HG03342 (cell line): ENCODE measurements around the gene CHST11.
A peak's percentile ranks its signal among the peaks of the same experiment; 100 is the strongest.

Source experiments
- ATAC-seq: cut with Tn5 transposase; IDR thresholded peaks from one replicate; pipeline ENCODE4 v1.9.1; 2021; ENCODE audit warnings: mild to moderate bottlenecking, moderate library complexity; ENCODE audit not compliant: unreplicated experiment

Gene CHST11

DNA sequence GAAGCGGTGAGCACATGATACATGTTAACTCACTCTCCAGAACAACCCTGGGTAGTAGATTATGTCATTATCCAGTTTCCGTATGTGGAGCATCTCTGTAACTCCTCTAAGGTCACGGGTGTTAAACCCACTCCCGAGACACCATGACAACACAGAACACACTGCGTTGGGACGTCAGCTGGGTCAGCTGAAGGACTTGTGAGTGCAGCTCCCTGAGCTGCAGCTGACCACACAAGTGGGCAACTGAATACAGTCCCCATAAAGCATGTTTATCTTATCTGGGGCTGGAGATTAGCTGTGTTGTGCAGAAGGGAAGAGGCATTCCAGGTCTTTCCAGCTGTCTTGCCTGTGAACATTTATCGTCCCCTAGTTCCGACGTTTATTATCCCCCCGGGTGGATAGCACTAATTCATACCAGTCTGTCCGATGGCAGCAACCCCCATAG, 211.5 kb downstream of the CHST11 start:
- no peak for ATAC-seq

DNA sequence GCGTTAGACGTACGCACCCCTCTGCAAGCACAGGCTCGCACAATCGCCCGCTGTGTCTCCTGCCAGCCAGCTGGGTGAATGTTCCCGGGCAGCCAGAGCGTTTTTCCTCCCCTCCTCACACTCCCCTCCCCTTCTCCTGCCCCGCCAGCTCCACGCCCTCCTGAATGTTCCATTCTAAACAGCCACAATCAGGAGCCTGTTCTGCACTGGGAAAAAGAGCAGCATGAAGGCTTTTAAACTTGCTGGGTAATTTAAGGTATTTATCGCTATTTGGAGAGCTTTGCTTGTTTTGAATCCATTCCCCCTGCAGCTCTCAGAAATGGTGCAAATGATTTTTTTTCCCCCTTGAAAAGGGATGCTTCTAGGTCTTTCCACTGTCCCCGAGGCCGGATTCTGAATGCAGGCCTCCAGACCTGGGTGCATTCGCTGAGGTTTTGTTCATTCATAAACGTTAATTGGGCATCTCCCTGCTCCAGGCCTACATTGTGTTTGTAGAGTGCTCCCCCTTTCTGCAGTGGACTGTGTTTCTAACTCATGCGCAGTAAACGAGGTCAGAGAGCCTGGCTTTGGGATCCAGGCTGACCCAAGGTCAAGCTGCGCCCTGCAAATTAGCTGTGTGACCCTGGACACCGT, 212.5 kb downstream of the CHST11 start:
- ATAC-seq, result no peak

DNA sequence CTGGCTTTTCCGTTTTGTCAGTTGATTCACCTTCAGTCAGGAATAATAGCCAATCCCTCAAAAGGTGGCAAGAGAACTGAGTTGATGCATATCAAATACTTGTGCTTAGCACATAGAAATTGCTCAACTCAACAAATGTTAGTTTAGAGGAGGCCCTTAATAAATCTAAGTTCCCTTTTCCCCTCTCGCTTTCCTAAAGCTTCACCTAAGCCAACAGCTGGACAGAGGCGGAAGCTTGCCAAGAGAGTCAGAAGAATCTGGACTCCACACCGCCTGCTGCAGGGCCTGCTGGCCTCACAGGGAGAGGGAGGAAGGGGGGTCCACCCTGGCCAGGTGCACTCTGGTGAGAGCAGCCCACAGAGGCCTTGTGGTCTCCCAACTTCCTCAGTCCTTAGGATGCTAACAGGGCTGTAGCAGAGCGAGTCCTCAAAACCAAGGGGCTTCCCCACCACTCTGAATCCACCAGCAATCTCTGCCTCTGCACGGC, 213.1 kb downstream of the CHST11 start:
- peak; percentile 59 for ATAC-seq

DNA sequence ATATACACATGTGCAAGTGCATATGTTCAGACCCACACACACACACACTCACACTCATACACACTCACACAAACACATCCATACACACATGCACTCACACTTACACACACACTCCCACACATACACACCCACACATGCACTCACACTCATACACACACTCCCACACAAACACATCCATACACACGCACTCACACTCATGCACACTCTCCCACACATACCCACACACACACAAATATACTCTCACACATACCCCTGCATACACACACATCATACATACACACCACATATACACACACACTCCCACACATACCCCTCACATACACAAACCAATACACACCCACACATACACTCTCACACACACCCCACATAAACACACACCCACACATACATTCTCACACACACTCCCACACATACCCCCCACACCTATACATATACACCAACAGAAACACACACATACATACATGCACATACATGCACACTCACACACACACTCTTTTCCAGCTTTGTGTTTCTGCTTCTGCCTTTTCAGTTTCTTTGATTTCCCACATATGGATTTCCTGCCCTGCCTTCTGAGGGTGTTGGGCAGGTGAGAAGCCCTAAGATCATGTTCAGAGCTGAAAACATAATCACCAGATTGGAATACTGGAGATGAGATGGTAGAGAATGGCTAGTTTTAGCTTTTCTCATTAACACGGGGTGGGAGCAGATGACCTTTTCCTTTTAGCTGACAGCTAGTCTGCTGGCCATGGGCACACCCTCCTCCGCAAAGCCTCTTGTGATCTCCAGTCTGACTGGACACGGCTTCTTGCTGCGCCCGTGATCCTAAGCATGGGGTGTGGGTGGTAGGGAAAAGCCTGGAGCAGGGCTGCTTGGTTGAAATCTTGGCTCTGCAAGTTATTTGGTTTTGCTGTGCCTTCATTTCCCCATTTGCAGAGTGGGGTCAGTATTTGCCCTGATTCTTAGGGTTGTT, 214.0 kb downstream of the CHST11 start:
- ATAC-seq, result no peak

DNA sequence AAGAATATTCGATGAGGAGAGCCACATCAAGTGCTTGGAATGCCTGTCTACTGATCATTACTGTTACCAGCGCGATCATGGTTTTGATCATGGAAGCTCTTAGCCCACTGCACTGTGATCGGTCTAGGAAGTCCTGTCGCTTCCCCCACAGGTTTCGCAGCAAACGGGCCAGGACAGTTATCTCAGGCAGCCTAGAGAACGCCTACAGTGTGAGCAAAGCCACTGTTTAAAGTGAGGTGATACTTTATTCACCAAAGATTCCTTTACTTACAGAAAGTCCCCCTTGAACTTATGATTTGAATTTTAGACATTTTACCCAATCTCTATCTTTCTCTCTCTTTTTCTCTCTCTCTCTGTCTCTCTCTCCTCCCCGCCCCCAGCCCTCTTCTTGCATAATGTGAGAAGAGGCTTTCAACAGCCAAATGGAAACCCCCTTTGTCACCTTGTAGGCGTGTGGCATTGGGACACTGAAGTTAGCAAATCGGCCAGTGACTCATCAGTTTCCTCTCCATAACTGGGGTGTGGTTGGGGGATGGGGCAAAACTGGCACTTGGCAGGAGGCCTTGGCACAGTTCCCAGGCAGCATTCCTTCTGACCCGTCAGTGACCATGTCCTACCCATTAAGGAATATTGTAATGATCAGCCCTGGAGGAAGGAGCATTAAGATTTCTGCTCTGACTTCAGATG, 214.8 kb downstream of the CHST11 start:
- ATAC-seq, result peak; percentile 77

DNA sequence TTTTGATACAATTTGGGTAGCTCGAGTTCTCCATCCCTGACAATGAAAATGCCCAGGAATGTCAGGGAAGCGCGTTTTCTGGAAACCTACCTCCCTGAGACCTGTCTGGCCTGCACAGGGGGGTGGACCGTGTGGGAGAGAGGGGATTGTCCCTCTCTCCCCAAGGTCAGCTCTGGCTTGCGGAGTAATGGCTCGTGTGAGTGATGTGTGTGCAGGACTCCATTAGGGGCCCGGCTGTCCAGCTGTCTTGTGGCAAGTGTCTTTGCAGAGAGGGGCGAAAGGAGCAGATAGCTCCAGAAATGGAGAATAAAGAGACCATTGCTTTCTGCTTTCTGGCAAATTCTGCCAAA, 215.3 kb downstream of the CHST11 start:
- no peak for ATAC-seq

DNA sequence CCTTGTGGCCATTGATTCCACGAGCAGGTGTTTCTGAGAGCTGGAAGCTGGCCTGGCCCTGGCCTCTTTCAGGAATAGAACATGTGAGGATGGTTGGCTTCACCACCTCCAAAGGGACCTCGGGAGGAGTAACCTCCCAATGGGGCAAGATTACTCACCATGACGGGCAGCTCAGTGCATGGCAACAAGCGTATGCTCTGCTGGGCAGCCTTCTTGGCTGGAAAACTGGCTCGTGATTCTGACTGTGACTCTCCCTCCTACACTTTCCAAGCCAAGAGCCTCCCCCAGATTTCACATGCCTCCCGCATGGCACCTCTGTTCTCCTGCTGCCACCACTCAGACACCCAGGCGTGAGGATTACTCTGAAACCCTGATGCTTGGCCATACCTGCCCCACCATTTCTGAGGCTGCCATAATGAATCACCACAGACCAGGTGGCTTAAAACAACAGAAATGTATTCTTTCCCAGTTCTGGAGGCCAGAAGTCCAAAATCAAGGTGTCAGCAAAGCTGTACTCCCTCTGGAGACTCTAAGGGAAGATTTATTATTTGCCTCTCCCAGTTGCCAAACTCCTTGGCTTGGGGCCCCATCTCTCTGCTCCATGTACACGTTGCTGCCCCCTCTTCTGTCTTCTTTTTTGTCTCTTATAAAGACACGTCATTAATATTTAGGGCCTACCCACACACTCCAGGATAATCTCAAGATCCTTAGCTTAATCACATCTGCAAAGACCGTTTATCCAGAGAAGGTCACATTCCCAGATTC, 215.9 kb downstream of the CHST11 start:
- no peak for ATAC-seq

DNA sequence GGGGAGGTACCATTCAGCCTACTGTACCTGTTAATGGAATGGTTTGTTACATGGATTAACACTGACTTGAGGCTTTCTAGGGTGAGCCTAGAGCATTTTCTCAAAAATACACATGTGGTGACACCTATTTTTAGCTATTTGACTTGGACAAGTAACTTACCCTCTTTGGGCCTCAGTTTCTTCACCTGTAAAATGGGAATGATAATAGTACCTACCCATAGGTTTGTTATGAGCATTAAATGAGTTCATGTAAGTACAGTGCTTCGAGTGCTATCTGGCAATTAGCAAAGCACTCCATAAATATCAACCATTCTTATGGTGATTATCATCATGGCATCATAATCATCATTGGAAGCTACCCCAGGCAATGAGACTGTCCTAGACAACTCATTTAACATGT, 216.5 kb downstream of the CHST11 start:
- no peak for ATAC-seq

DNA sequence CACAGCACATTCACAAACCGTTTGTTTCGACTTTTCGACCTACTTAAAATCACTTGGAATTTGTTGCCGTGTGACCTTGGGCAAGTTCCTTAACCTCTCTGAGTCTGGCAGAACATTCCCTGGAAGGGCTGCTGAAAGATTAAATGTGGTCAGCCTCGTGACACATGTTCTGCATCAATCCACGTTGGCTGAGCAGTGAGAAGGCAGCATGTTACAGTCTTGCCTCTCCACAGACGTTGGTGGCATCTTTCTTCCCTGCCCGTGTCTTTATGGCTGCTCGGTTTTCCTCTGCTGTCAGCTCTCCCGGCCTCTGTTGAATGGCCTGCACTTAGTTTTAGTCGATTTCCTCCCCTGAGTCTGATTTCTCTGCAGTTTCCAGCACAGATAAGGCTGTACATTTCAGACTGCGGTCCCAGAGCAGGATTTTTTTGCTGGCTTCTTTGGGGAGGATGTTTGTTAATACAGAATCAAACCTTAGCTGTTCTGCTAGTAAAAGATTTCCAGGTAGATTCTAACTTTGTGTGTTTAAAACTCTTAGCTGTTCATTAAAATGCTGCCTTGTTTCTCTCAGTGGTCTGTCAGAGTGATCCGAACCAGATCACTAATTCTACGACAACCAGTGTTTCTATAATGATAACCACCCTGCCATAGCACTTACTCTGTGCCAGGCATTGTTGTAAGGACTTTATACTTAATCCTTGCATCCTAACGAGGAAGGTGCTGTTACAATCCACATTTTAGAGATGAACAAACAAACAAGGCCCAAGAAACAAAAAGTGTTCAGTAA, 217.1 kb downstream of the CHST11 start:
- ATAC-seq, result no peak

DNA sequence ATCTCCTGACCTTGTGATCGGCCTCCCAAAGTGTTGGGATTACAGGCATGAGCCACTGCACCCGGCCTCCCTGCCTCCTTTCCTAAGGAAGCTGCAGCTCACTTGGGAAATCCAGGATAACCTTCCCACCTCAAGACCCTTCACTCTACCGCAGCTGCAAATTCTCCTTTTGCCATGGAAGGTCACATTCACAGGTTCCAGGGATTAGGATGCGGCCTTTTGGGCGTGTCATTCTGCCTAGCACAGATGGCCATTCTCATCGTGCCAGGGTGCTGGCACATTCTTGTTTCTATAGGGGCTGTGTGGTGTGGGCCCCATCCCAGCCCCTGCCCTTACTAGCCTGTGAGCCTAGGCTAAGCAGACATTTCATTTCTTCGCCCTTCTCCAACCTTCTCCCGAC, 219.9 kb downstream of the CHST11 start:
- no peak for ATAC-seq

DNA sequence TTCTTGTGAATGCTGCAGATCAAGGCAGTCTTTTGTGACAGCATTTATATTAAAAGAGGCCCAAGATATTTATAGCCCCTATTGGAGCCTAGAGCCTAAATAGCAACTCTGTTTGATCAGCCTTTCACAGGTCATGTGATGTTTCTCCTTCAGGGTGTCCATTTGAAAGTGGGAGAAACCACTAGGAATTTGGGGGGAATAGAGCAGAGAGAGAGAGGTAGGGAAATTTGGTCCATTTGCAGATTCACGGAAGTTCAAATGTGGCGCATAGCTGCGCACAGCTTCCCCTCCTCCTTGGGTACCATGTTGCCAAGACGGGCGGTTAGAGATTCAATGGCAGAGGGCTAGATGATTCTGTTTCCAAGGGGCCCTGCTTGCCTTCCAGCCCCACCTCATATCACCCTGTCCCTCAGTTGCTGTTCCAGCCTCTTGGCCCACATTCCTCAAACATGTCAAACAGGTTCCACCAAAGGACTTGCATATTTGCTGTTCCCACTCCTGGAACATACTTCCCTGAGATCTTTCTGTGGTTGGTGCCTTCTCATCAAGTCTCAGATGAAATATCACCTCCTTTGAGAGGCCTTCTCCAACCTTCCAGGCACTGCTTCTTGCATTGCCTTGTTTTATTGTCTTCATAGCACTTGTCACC, 220.8 kb downstream of the CHST11 start:
- ATAC-seq, result no peak

DNA sequence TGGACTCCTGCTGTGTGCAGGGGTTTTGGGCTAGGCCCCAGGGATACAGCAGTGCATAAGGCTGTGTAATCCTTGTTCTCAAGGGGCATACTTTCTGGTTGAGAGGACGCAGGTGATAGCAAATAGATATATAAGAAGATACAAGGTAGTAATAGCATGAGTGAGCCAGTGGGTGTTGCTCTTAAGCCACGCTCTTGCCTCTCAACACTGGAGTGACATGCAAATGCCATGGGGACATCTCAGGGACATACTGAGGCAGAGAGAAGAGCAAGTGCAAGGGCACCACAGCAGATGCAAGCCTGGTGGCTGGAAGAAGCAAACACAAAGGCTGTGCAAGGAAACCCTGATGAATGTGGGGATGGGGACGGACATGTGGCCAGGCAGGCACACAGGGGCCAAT, 223.3 kb downstream of the CHST11 start:
- peak; percentile 51 for ATAC-seq

DNA sequence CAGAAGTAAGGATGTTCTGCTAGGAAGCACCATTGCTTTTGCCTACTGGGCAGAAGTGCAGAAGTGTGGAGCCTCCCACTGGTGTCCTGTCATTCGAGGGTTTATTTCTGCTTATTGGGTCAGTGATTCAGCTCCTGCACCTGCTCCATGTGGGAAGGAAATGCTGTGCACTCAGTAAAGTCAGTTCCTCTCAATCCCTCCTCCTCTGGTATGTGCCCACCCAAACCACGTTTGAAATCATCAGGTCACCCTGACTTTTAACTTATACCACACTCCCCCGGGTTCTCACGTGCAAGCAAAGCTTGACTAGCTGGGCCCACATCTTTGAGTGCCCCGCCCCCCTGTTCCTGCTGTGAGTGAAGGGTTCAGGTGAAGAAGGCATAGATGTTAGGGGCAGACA, 223.7 kb downstream of the CHST11 start:
- ATAC-seq, result no peak

DNA sequence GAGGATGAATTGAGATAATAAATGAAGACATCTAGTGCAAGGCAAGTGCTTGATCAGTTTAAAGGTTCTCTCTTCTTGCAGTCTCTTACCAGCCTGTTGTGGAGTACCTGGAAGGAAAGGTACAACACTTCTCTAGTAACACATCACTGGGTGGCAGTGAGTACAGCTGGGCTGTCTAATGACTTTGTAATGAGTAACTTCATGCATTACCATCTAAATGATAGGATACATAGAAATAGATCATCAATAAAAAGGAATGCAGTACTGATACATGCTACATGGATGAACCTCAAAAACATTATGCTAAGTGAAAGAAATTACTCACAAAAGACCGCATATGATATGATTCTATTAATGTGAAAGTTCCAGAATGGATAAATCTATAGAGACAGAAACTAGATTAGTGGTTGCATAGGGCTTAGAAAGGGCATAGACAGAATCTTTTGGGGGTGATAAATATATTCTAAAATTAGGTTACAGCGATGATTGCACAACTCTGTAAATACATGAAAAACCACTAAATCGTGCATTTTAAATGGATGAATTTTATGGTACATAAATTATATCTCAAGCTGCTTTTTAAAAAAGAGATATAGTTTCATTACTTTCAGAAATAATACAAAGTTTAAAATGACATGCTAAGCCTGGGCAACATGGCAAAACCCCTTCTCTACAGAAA, 224.4 kb downstream of the CHST11 start:
- no peak for ATAC-seq

DNA sequence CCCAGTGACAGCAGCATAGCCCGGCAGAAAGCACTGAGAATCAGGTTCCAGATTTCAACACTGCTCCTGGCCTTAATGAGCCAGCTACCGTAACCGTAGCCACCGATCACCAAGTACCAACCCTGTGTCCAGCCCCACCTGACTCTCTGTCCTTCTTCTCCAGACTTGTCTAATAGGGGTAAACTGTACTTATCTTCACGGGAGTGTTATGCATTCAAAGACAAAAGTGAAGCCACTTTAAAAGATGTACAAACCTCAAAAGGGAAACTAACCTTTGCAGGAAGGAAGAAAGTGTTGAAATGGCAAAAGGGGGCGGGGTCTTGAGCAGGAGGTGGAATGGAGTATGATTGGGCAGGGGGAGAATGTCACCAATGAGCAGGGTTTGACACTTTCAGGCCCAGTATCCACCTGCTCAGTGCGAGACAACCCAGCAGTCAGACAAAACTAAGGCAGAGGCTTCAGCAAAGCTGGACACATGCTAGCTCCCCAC, 226.1 kb downstream of the CHST11 start:
- ATAC-seq, result peak; percentile 80

DNA sequence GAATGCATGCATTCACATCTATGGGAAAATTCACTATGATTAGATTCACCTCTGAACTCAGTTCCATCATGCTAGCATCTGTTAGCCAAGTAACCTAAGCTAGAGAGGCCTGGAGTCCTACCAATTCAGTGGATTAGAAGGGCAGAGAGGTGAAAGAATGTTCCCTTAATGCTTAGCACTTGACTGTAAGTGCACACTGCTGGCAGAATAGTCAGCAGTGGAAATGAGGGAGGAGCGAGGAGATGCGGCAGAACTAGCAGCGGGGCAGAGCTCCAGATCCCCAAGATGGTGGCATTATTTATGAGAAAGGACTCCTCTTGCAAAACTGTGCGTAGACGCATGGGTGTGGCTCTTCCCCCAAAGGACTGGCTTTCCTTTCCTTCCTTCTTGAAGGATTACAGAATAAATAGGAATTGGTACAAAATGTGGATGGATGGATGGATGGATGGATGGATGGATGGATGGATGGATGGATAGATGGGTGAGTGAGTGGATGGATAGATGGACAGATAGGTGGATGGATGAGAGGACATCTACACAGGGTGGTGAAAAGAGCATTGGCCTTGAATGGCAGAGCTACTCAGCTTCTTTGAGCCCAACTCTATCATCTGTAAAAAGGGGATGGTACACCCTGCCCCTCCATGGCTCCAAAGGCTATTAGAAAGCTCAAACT, 227.2 kb downstream of the CHST11 start:
- no peak for ATAC-seq

DNA sequence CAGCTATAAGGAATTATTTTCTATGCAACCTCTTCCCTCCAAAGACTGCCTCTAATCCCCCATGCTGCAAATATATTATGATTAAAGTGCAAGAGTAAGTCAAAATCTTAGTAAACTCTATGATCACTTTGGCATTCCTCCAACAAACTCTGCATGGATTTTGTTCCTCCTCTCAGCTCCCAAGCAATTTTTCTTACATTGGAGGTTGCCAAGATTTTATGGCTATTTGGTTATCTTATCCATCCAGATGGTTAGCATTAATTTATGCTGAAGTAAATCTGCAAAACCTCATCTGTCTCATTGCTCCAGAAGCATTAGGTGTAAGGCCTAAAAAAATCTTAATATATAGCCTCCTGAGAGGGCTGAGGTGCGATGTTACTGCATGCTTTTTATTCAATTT, 228.1 kb downstream of the CHST11 start:
- no peak for ATAC-seq

DNA sequence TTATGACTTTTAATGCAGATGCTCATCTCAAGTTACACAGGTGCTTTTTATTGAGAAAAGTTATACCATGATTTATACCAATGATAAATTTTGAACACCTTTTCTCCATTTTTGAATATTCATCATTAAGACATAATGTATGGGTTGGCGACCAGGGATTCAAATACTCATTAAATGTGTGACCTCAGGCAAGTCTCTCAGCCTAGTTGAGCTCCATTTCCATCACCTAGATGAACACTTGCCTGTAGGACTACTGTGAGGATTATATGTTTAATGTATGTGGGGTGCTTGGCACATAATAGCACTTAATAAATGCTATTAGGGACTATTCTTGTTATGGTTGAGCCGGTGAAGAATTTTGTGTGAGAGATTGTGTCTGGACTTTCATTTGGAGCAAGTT, 228.6 kb downstream of the CHST11 start:
- no peak for ATAC-seq
